OCI-LY1 (cell line): ENCODE data around the gene ADCY2.

Experiments
- H2AFZ ChIP-seq: fragments of 200-600 bp; sonication (generic), shearing (Covaris generic); 2 replicates; pipeline ENCODE4 v1.6.0; 2014; ENCODE audit warnings: antibody characterized with exemption, mild to moderate bottlenecking, low read length
- H3F3A ChIP-seq: fragments of 200-600 bp; sonication (generic), shearing (Covaris generic); 2 replicates; pipeline ENCODE4 v1.6.0; 2014; ENCODE audit warnings: mild to moderate bottlenecking, antibody characterized with exemption, low read length, moderate library complexity; ENCODE audit not compliant: insufficient read depth
- H3K27ac ChIP-seq: fragments of 200-600 bp; sonication (generic); 2 replicates; pipeline ENCODE4 v1.5.1; 2014; ENCODE audit warnings: low read length, mixed run types, mild to moderate bottlenecking, low read depth; ENCODE audit not compliant: poor library complexity, severe bottlenecking
- H3K27me3 ChIP-seq: fragments of 200-600 bp; sonication (generic); 2 replicates; pipeline ENCODE4 v1.6.0; 2014; ENCODE audit warnings: antibody characterized with exemption, mild to moderate bottlenecking, low read length, moderate library complexity; ENCODE audit not compliant: insufficient read depth
- H3K36me3 ChIP-seq: fragments of 200-600 bp; sonication (generic); 2 replicates; pipeline ENCODE4 v1.6.1; 2014; ENCODE audit warnings: mild to moderate bottlenecking, antibody characterized with exemption, low read length, moderate library complexity, mixed read lengths; ENCODE audit not compliant: insufficient read depth
- H3K4me1 ChIP-seq: fragments of 200-600 bp; sonication (generic); 2 replicates; pipeline ENCODE4 v1.5.1; 2014; ENCODE audit warnings: mild to moderate bottlenecking, low read length, moderate library complexity; ENCODE audit not compliant: insufficient read depth, severe bottlenecking
- H3K4me2 ChIP-seq: fragments of 200-600 bp; sonication (generic), shearing (Covaris generic); 2 replicates; pipeline ENCODE4 v1.6.1; 2014; ENCODE audit warnings: low read length
- H3K4me3 ChIP-seq: fragments of 200-600 bp; sonication (generic); 2 replicates; pipeline ENCODE4 v1.5.1; 2014; ENCODE audit warnings: low read length, low read depth, mild to moderate bottlenecking, mixed read lengths; ENCODE audit not compliant: poor library complexity, severe bottlenecking
- H3K79me2 ChIP-seq: fragments of 200-600 bp; shearing (Covaris generic); 2 replicates; pipeline ENCODE4 v1.6.1; 2016; ENCODE audit warnings: mixed run types, low read length, mixed read lengths; ENCODE audit not compliant: insufficient read depth
- H3K9ac ChIP-seq: fragments of 200-600 bp; sonication (generic), shearing (Covaris generic); 2 replicates; pipeline ENCODE4 v1.6.1; 2014; ENCODE audit warnings: mild to moderate bottlenecking, low read length, mixed read lengths
- H3K9me2 ChIP-seq: fragments of 200-600 bp; sonication (generic), shearing (Covaris generic); 2 replicates; pipeline ENCODE4 v1.6.1; 2014; ENCODE audit warnings: low read depth, mild to moderate bottlenecking, low read length, mixed read lengths
- H3K9me3 ChIP-seq: fragments of 200-600 bp; shearing (Covaris generic); 2 replicates; pipeline ENCODE4 v1.6.1; 2014; ENCODE audit warnings: low read length, mixed read lengths
- H4K20me1 ChIP-seq: fragments of 200-600 bp; sonication (generic), shearing (Covaris generic); 2 replicates; pipeline ENCODE4 v1.6.0; 2016; ENCODE audit warnings: mild to moderate bottlenecking, low read length; ENCODE audit not compliant: insufficient read depth
- EZH2 ChIP-seq: fragments of 200-600 bp; sonication (generic), shearing (Covaris generic); IDR thresholded peaks from 2 replicates; pipeline ENCODE4 v1.8.0; 2017; ENCODE audit warnings: borderline replicate concordance, mixed run types, mild to moderate bottlenecking, antibody characterized with exemption, low read length, moderate library complexity, mixed read lengths
- TF ChIP-seq, protein P1 (sequence below): fragments of 200-600 bp; sonication (generic), shearing (Covaris generic); IDR thresholded peaks from 2 replicates; pipeline ENCODE4 v1.5.1; 2017; ENCODE audit warnings: mild to moderate bottlenecking, antibody characterized with exemption, low read length, moderate library complexity, mixed read lengths

Gene ADCY2

GRCh38 chr5:7867260-7867659 lies 471.3 kb downstream of the ADCY2 start:
- no peaks in the 10 kb centered on the region for H3K9me2 ChIP-seq
- no peaks in the 10 kb centered on the region for H3F3A ChIP-seq
- H3K4me2 ChIP-seq = peak overlapping the region; percentile 64
- peaks cover 49% of the 10 kb centered on the region for H3K4me1 ChIP-seq
- no peaks in the 10 kb centered on the region for H3K9me3 ChIP-seq
- H3K36me3 ChIP-seq = peaks cover 56% of the 10 kb centered on the region
- no peak overlapping the region for H3K27ac ChIP-seq
- H3K9ac ChIP-seq = no peak overlapping the region; the same call in 1 of the 2 replicates
- H4K20me1 ChIP-seq = peaks cover 2% of the 10 kb centered on the region; the same call in 1 of the 2 replicates
- peaks cover 54% of the 10 kb centered on the region for H3K79me2 ChIP-seq
- H2AFZ ChIP-seq = no peak overlapping the region
- no peak for TF ChIP-seq EZH2
- TF ChIP-seq, protein P1, sequence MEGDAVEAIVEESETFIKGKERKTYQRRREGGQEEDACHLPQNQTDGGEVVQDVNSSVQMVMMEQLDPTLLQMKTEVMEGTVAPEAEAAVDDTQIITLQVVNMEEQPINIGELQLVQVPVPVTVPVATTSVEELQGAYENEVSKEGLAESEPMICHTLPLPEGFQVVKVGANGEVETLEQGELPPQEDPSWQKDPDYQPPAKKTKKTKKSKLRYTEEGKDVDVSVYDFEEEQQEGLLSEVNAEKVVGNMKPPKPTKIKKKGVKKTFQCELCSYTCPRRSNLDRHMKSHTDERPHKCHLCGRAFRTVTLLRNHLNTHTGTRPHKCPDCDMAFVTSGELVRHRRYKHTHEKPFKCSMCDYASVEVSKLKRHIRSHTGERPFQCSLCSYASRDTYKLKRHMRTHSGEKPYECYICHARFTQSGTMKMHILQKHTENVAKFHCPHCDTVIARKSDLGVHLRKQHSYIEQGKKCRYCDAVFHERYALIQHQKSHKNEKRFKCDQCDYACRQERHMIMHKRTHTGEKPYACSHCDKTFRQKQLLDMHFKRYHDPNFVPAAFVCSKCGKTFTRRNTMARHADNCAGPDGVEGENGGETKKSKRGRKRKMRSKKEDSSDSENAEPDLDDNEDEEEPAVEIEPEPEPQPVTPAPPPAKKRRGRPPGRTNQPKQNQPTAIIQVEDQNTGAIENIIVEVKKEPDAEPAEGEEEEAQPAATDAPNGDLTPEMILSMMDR = no peak
- H3K4me3 ChIP-seq = peak overlapping the region; percentile 99
- no peaks in the 10 kb centered on the region for H3K27me3 ChIP-seq

- peaks cover 53% of the 10 kb centered on the region for H3K4me1 ChIP-seq
- no peaks in the 10 kb centered on the region for H3K9me3 ChIP-seq
- H3F3A ChIP-seq = no peaks in the 10 kb centered on the region
- no peaks in the 10 kb centered on the region for H3K9me2 ChIP-seq
- H2AFZ ChIP-seq = peak overlapping the region; percentile 34; the same call in 1 of the 2 replicates
- peaks cover 65% of the 10 kb centered on the region for H3K79me2 ChIP-seq
- H3K27ac ChIP-seq = no peak overlapping the region
- H3K27me3 ChIP-seq = no peaks in the 10 kb centered on the region
- peaks cover 2% of the 10 kb centered on the region; the same call in 1 of the 2 replicates for H4K20me1 ChIP-seq
- peak overlapping the region; percentile 98 for H3K9ac ChIP-seq
- TF ChIP-seq EZH2 = no peak
- TF ChIP-seq, protein P1 = no peak
- H3K4me2 ChIP-seq = peak overlapping the region; percentile 64
- H3K4me3 ChIP-seq = peak overlapping the region; percentile 99
- peaks cover 57% of the 10 kb centered on the region for H3K36me3 ChIP-seq
Observed at GRCh38 chr5:7868427-7868772, 472.5 kb downstream of the ADCY2 start.

DNA sequence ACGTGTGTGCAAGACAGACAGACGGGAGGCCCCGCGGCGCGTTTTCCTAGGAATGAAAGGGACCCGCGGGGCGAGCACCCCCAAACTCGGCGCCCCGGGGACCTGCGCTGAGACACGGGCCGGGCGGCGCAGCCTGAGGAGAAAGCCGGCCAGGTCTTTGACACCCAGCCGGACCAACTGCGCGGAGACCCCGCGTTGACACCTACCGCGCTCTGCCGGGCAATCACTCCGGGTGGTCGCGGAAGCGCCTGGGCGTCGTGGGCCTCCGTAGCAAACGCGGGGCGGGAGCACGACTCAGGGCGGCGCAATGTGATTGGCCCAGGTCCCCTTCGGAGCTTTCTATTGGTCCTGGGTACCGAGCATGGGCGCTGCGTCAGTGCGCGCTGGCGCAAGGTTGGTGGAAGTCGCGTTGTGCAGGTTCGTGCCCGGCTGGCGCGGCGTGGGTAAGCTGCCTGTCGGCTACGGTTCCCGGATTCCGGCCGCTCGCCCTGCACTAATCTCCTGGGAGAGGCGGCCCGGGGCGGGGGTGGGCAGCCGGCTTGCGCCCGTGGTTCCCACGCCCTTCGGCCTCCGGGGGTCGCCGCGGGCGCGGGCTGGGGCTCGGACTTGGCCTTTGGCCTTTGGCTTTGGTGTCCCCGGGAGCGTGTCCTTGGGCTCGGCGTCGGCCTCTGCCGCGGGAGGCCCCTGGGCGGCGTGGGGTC lies 473.0 kb downstream of the ADCY2 start, which contains the start of the genes FASTKD3 and MTRR:
FASTKD3 (minus strand) TSS at position 259 of the 701 bp plus-strand sequence. CDS start 948 bp downstream, outside the sequence.
MTRR (plus strand) TSS at position 376 of the 701 bp plus-strand sequence. CDS start 1,647 bp downstream, outside the sequence.
- peaks cover 53% of the 10 kb centered on the region for H3K4me1 ChIP-seq
- H3F3A ChIP-seq = no peaks in the 10 kb centered on the region
- H3K27me3 ChIP-seq = no peaks in the 10 kb centered on the region
- peaks cover 56% of the 10 kb centered on the region for H3K36me3 ChIP-seq
- H4K20me1 ChIP-seq = peaks cover 2% of the 10 kb centered on the region; the same call in 1 of the 2 replicates
- H3K27ac ChIP-seq = no peak within 1 kb of the TSS
- H3K79me2 ChIP-seq = peaks cover 71% of the 10 kb centered on the region
- H3K4me3 ChIP-seq = peak within 1 kb of the TSS; percentile 99
- peak within 1 kb of the TSS; percentile 34; the same call in 1 of the 2 replicates for H2AFZ ChIP-seq
- H3K9me3 ChIP-seq = no peaks in the 10 kb centered on the region
- TF ChIP-seq, protein P1 = no peak
- no peak for TF ChIP-seq EZH2
- H3K4me2 ChIP-seq = peak within 1 kb of the TSS; percentile 93
- peak within 1 kb of the TSS; percentile 98 for H3K9ac ChIP-seq
- no peaks in the 10 kb centered on the region for H3K9me2 ChIP-seq
